Liver (tissue), 9 donors: Measurements from ENCODE around the gene SLC2A14. TPM values are rescaled to one million over a fixed set of nuclear protein-coding genes. Genes with fewer than 3 reads are reported as not detected.
"Not testable (repeated sequence)": the region's sequence is repeated elsewhere in the genome, so short reads cannot be mapped to it uniquely, and the experiment has no call there.

Experiments
- DNase-seq: peaks from one replicate; pipeline ENCODE4 v3.0.0-alpha.2; 2017; ENCODE audit warnings: low spot score
- H3K27ac ChIP-seq, 2 donors: one replicate each; pipeline ENCODE4 v1.7.0; 2013; ENCODE audit warnings: inconsistent platforms in 2 of 2, low read length in 2 of 2, control low read depth in 1 of 2, low read depth in 1 of 2, mild to moderate bottlenecking in 1 of 2
- H3K27me3 ChIP-seq, 4 donors: one replicate each; pipeline versions ENCODE4 v1.6.1 to v1.7.0; 2013; ENCODE audit warnings: low read length in 3 of 4, inconsistent platforms in 1 of 4, mild to moderate bottlenecking in 1 of 4, moderate library complexity in 1 of 4; ENCODE audit not compliant: control insufficient read depth in 4 of 4, insufficient read depth in 4 of 4
- H3K36me3 ChIP-seq, 4 donors: one replicate each; pipeline versions ENCODE4 v1.6.1 to v1.7.0; 2013; ENCODE audit warnings: low read length in 3 of 4, mild to moderate bottlenecking in 3 of 4, low read depth in 1 of 4, moderate library complexity in 1 of 4; ENCODE audit not compliant: control insufficient read depth in 4 of 4, insufficient read depth in 3 of 4
- H3K4me1 ChIP-seq, 4 donors: one replicate each; pipeline versions ENCODE4 v1.6.1 to v1.7.0; 2013; ENCODE audit warnings: low read length in 3 of 4, mild to moderate bottlenecking in 3 of 4, moderate library complexity in 1 of 4; ENCODE audit not compliant: control insufficient read depth in 4 of 4, insufficient read depth in 4 of 4
- H3K4me3 ChIP-seq, 3 donors: one replicate each; pipeline versions ENCODE4 v1.6.1 to v1.7.0; 2013; ENCODE audit warnings: low read length in 3 of 3, control low read depth in 1 of 3, low read depth in 1 of 3, mild to moderate bottlenecking in 1 of 3
- H3K9ac ChIP-seq, 2 donors: one replicate each; pipeline ENCODE4 v1.7.0; 2013; ENCODE audit warnings: low read length in 2 of 2, mild to moderate bottlenecking in 2 of 2, moderate library complexity in 2 of 2, control low read depth in 1 of 2, low read depth in 1 of 2
- H3K9me3 ChIP-seq, 4 donors: one replicate each; pipeline versions ENCODE4 v1.6.1 to v1.7.0; 2013; ENCODE audit warnings: low read length in 3 of 4; ENCODE audit not compliant: control insufficient read depth in 4 of 4
- ATF3 ChIP-seq: IDR thresholded peaks from 2 replicates; pipeline ENCODE4 v1.6.1; 2016; ENCODE audit warnings: antibody characterized with exemption
- CTCF ChIP-seq: fragments of 150-350 bp; IDR thresholded peaks from 2 replicates; pipeline ENCODE4 v1.5.1; 2017; ENCODE audit warnings: improper control_type of control experiment, low read depth, low read length; ENCODE audit not compliant: missing input control
- EGR1 ChIP-seq, 2 donors: IDR thresholded peaks; 2 replicates each; pipeline ENCODE4 v1.6.1; 2016 to 2018; ENCODE audit warnings: antibody characterized with exemption in 2 of 2, low read depth in 2 of 2
- FOXA1 ChIP-seq: IDR thresholded peaks from 2 replicates; pipeline ENCODE4 v1.6.1; 2016; ENCODE audit warnings: antibody characterized with exemption
- FOXA2 ChIP-seq: IDR thresholded peaks from 2 replicates; pipeline ENCODE4 v1.6.1; 2016; ENCODE audit warnings: antibody characterized with exemption
- GABPA ChIP-seq, 2 donors: IDR thresholded peaks in 1 of 2; conservative IDR thresholded peaks in 1 of 2; 2 replicates each; pipeline ENCODE4 v1.6.1; 2016; ENCODE audit warnings: antibody characterized with exemption in 2 of 2, mild to moderate bottlenecking in 1 of 2, moderate library complexity in 1 of 2
- HNF4A ChIP-seq, 2 donors: conservative IDR thresholded peaks; 2 replicates each; pipeline ENCODE4 v1.6.1; 2016; ENCODE audit warnings: antibody characterized with exemption in 2 of 2, mild to moderate bottlenecking in 2 of 2
- HNF4G ChIP-seq: IDR thresholded peaks from 2 replicates; pipeline ENCODE4 v1.6.1; 2016; ENCODE audit warnings: antibody characterized with exemption
- JUND ChIP-seq, 2 donors: IDR thresholded peaks; 2 replicates each; pipeline ENCODE4 v1.6.1; 2016; ENCODE audit warnings: antibody characterized with exemption in 2 of 2
- NR2F2 ChIP-seq: IDR thresholded peaks from 2 replicates; pipeline ENCODE4 v1.6.1; 2016; ENCODE audit warnings: antibody characterized with exemption
- RAD21 ChIP-seq, 2 donors: IDR thresholded peaks; 2 replicates each; pipeline ENCODE4 v1.6.1; 2016; ENCODE audit warnings: antibody characterized with exemption in 2 of 2, mild to moderate bottlenecking in 2 of 2
- RXRA ChIP-seq, 2 donors: IDR thresholded peaks; 2 replicates each; pipeline ENCODE4 v1.6.1; 2017 to 2018; ENCODE audit warnings: antibody characterized with exemption in 2 of 2, mild to moderate bottlenecking in 1 of 2
- SP1 ChIP-seq: IDR thresholded peaks from 2 replicates; pipeline ENCODE4 v1.6.1; 2018; ENCODE audit warnings: antibody characterized with exemption, mild to moderate bottlenecking
- TAF1 ChIP-seq: conservative IDR thresholded peaks from 2 replicates; pipeline ENCODE4 v1.6.1; 2016; ENCODE audit warnings: antibody characterized with exemption, mild to moderate bottlenecking
- YY1 ChIP-seq: IDR thresholded peaks from 2 replicates; pipeline ENCODE4 v1.6.1; 2016; ENCODE audit warnings: antibody characterized with exemption, mild to moderate bottlenecking
- WGBS: extraction: QIAGEN DNeasy Blood & Tissue Kit; methylation state at CpG from one replicate; pipeline ENCODE4 v1.1.7; 2013; 5-methylcytosine and 5-hydroxymethylcytosine counted together
- polyA plus RNA-seq, 2 donors: library from polyadenylated mRNA; stranded (reverse) in 1 of 2; unstranded in 1 of 2; fragments of 200-250 nt in 1 of 2; fragments of >200 nt in 1 of 2; fragmentation: Nextera tagmentation in 1 of 2; extraction: Ambion mirVana in 1 of 2; gene quantifications; one replicate each; pipeline versions ENCODE4 v1.2.1 to v1.2.3, GENCODE V29; 2013 to 2015
- total RNA-seq, 2 donors: library from RNA; depleted of rRNA; stranded (reverse); fragments of >200 nt; gene quantifications; one replicate each; pipeline ENCODE4 v1.2.3, GENCODE V29; 2014
- TF ChIP-seq, protein P1 (sequence below): IDR thresholded peaks from 2 replicates; pipeline ENCODE4 v1.6.1; 2016; ENCODE audit warnings: antibody characterized with exemption, mild to moderate bottlenecking
- TF ChIP-seq, protein P2 (sequence below): IDR thresholded peaks from 2 replicates; pipeline ENCODE4 v1.6.1; 2016; ENCODE audit warnings: antibody characterized with exemption
- donor health status: healthy.
- donor health status: healthy.
- donor health status: healthy.
- donor health status: healthy.
- donor health status: healthy.

The SLC2A14 gene
- total and polyA plus RNA-seq, 4 donors: 22.7 TPM; not detected in 3

- TF ChIP-seq, protein P1, sequence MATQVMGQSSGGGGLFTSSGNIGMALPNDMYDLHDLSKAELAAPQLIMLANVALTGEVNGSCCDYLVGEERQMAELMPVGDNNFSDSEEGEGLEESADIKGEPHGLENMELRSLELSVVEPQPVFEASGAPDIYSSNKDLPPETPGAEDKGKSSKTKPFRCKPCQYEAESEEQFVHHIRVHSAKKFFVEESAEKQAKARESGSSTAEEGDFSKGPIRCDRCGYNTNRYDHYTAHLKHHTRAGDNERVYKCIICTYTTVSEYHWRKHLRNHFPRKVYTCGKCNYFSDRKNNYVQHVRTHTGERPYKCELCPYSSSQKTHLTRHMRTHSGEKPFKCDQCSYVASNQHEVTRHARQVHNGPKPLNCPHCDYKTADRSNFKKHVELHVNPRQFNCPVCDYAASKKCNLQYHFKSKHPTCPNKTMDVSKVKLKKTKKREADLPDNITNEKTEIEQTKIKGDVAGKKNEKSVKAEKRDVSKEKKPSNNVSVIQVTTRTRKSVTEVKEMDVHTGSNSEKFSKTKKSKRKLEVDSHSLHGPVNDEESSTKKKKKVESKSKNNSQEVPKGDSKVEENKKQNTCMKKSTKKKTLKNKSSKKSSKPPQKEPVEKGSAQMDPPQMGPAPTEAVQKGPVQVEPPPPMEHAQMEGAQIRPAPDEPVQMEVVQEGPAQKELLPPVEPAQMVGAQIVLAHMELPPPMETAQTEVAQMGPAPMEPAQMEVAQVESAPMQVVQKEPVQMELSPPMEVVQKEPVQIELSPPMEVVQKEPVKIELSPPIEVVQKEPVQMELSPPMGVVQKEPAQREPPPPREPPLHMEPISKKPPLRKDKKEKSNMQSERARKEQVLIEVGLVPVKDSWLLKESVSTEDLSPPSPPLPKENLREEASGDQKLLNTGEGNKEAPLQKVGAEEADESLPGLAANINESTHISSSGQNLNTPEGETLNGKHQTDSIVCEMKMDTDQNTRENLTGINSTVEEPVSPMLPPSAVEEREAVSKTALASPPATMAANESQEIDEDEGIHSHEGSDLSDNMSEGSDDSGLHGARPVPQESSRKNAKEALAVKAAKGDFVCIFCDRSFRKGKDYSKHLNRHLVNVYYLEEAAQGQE: no peak
- TF ChIP-seq CTCF (peak; percentile 88), GABPA (IDR thresholded peaks at IDR 0.05 in 1 of 2, conservative IDR thresholded peaks at IDR 0.05 in 1 of 2) (no peak), TAF1 (no peak), RXRA (IDR thresholded peaks at IDR 0.05) (no peak), FOXA1 (no peak), RAD21 (IDR thresholded peaks at IDR 0.05) (peak; percentile 82 to 90), HNF4G (no peak), HNF4A (conservative IDR thresholded peaks at IDR 0.05) (no peak), EGR1 (IDR thresholded peaks at IDR 0.05; ENCODE audit: low read depth in 2 of 2) (no peak), FOXA2 (no peak), ATF3 (no peak), JUND (IDR thresholded peaks at IDR 0.05) (no peak), NR2F2 (no peak), YY1 (no peak), SP1 (no peak)
- TF ChIP-seq, protein P2, sequence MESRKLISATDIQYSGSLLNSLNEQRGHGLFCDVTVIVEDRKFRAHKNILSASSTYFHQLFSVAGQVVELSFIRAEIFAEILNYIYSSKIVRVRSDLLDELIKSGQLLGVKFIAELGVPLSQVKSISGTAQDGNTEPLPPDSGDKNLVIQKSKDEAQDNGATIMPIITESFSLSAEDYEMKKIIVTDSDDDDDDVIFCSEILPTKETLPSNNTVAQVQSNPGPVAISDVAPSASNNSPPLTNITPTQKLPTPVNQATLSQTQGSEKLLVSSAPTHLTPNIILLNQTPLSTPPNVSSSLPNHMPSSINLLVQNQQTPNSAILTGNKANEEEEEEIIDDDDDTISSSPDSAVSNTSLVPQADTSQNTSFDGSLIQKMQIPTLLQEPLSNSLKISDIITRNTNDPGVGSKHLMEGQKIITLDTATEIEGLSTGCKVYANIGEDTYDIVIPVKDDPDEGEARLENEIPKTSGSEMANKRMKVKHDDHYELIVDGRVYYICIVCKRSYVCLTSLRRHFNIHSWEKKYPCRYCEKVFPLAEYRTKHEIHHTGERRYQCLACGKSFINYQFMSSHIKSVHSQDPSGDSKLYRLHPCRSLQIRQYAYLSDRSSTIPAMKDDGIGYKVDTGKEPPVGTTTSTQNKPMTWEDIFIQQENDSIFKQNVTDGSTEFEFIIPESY: no peak
- no peak overlapping the region for H3K9ac ChIP-seq
- peak; percentile 77 for DNase-seq
- no peak overlapping the region for H3K4me3 ChIP-seq
- no peaks in the 10 kb centered on the region for H3K36me3 ChIP-seq
- no peaks in the 10 kb centered on the region for H3K9me3 ChIP-seq
- no peak overlapping the region for H3K27ac ChIP-seq
- no peaks in the 10 kb centered on the region for H3K27me3 ChIP-seq
- under 1% methylated on average over 2 of the region's 2 CpGs for WGBS
- no peaks in the 10 kb centered on the region for H3K4me1 ChIP-seq
Observed at GRCh38 chr12:7806863-7807487, 65.7 kb downstream of the SLC2A14 start.

DNA sequence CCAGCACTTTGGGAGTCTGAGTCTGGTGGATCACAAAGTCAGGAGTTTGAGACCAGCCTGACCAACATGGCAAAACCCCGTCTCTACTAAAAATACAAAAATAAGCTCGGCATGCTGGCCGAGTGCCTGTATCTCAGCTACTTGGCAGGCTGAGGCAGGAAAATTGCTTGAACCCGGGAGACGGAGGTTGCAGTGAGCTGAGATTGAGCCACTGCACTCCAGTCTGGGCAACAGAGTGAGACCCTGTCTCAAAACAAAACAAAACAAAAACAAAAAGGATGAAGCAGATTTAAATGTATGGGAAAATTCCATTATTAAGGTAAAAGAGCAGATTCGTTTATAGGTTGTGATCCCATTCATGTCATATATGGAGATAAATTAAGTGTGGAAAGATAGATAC is 66.4 kb downstream of the SLC2A14 start:
- WGBS: 75% methylated on average over 6 of the region's 6 CpGs

More for the DNA sequence above, 66.4 kb downstream of the SLC2A14 start:
- not testable (repeated sequence) for H3K4me3 ChIP-seq, H3K9ac ChIP-seq, H3K27me3 ChIP-seq, DNase-seq, H3K4me1 ChIP-seq, H3K27ac ChIP-seq, H3K9me3 ChIP-seq, H3K36me3 ChIP-seq
